Stimulated activated CD4-positive, alpha-beta T cell treated with anti-CD3 and anti-CD28 coated beads, Interleukin-4, amount 100 ng/mL, for 48 hours (primary cell): ENCODE measurements around the gene GJC3.
"Not testable (repeated sequence)": the region's sequence is repeated elsewhere in the genome, so short reads cannot be mapped to it uniquely, and the experiment has no call there.

Experiments
- DNase-seq, 2 donors: peaks; one replicate each; pipeline ENCODE4 v3.0.0-alpha.2; 2020; ENCODE audit warnings: low read depth in 2 of 2

The GJC3 gene, protein sequence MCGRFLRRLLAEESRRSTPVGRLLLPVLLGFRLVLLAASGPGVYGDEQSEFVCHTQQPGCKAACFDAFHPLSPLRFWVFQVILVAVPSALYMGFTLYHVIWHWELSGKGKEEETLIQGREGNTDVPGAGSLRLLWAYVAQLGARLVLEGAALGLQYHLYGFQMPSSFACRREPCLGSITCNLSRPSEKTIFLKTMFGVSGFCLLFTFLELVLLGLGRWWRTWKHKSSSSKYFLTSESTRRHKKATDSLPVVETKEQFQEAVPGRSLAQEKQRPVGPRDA

GRCh38 chr7:99928994-99929729 lies at the start of gene GJC3:
Gene GJC3, minus strand, starts transcription at chr7:99929620. Its CDS starts 0 bp downstream, at chr7:99929620.
- DNase-seq, result peak; percentile 12 to 14

GRCh38 chr7:99976626-99977025 lies 47.2 kb upstream of the GJC3 start:
- no peak for DNase-seq

DNA sequence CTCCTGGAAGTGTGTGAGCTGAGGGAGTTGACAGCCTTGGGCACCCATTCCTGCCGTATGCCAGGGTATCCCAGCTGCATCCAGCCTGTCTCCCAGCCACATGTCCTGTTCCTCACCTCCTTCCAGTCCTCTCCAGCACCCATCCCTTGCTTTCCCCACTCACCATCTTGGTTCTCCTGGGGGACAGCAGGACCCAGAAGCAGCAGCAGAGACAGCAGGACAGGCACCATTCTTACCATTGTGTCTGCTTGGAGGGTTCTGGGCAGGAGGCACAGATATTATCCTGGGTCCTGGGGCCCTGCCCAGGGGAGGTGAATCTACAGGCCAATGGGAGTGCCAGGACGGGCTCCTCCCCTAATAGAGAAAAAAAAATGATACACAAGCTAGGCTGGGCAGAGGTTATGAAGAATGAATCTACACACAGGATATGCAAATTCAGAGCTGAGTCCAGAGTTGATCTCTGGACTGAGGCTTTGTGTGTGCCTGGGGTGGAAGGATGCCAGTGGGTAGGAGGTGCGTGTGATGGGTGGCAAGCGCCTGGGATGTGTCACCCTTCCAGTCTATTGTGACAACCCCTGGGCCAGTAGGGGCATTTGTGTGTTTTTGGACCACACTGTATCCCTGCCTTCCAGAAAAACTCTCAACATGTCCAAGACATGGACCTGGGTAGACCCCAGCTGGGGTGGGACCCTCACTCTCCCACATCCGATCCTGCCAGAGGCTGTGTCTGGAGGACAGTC lies 46.5 kb upstream of the GJC3 start, which contains the start of gene AZGP1:
AZGP1 (minus strand) TSS at position 250 of the 740 bp plus-strand sequence; CDS start at position 239, 11 bp downstream.
- DNase-seq, result no peak

DNA sequence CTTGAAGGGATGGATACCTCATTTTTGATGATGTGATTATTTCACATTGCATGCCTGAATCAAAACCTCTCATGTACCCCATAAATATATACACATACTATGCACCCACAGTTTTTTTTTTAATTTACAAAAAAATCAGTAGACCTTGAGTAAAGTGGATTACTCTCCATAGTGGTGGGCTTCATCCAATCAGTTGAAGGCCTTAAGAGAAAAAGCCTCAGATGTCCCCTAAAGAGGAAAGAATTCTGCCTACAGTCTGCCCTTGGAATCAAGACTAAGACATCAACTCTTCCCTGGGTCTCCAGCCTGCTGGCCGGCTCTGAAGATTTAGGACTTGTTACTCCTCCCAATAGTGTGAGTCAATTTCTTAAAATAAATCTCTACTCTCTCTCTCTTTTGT lies 45.3 kb upstream of the GJC3 start:
- DNase-seq, result no peak

DNA sequence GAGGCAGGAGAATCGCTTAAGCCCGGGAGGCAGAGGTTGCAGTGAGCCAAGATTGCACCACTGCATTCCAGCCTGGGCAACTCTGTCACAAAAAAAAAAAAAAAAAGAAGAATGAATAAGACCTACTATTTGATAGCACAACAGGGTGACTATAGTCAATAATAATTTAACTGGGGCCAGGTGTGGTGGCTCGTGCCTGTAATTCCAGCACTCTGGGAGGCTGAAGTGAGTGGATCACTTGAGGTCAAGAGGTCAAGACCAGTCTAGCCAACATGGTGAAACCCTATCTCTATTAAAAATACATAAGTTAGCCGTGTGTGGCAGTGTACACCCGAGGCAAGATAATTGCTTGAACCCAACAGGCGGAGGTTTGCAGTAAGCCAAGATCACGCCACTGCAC lies 44.4 kb upstream of the GJC3 start:
- not testable (repeated sequence) for DNase-seq

DNA sequence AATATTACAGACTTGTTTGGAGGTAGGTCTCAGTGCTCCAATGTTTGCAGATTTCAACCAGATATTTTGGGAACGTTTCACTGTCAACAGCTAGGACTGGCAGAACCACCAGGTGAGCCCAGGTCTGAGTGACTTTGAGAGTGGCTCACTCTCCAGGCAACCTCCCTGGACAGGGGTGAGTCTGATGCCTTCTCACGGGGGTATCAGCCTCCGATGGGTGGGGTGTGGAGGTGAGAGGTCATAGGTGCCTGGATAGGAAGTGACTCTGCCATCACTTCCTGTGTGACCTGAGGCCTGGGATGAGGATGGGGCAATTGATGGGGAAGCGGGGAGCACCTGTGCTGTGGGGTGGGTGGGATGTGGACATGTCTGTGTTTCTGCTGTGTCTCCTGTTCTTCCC lies 41.8 kb upstream of the GJC3 start:
- no peak for DNase-seq

- not testable (repeated sequence) for DNase-seq
Observed at GRCh38 chr7:99969813-99970212, 40.4 kb upstream of the GJC3 start.

GRCh38 chr7:99969298-99969697 lies 39.9 kb upstream of the GJC3 start:
- DNase-seq, result no peak

DNA sequence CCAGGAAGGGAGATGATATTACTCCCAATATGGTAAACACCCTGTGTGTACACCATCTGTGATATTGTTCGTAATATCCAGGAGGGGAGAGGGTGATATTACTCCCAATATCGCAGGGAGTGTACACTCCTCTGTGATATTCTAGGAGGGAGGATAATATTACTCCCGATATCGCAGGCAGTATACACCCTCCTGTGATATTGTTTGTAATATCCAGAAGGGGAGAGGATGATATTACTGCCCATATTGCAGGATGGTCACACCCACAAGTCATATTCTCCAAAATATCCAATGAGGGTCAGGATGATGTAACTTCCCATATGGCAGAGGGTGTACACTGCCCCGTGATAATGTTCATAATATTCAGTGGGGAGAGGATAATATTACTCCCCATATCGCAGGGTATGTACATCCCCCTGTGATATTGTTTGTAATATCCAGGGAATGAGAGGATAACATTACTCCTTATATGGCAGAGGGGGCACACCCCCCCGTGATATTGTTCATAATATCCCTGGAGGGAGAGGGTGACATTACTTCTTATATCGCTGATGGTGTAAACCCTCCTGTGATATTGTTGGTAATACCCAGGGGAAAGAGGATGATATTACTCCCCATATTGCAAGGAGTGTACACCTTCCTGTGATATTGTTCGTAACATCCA lies 29.3 kb upstream of the GJC3 start:
- no peak for DNase-seq

DNA sequence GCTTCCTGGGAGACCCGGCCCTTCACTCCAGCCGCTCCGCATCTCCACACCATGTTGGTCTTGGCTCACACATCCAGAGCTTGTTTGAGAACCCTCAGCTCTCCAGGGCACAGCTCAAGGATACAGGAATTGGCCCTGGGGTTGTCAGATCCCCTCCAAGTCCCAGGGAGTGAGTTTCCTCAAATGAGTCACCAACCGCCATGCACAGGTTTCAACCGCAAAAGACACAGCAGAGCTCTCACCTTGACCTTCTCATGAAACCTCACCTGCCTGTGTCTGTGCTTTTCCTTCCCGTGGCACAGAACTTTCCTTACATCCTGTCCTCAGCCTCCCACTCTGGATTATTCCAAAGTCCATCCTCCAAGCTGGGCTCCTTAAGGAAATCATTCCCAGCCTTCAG lies 25.8 kb upstream of the GJC3 start:
- no peak for DNase-seq

DNA sequence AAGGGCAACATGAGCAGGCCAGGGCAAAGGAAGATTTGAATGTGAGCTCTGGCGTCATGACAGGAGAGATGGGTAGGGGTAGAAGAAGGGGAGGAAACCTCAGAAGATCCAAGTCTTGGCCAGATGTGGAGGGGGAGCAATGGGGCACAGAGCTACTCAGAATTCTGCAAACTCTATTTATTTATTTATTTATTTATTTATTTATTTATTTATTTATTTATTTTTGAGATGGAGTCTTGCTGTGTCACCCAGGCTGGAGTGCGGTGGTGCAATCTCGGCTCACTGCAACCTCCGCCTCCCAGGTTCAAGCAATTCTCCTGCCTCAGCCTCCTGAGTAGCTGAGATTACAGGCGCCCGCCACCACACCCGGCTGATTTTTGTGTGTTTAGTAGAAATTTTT lies 25.2 kb upstream of the GJC3 start:
- not testable (repeated sequence) for DNase-seq

DNA sequence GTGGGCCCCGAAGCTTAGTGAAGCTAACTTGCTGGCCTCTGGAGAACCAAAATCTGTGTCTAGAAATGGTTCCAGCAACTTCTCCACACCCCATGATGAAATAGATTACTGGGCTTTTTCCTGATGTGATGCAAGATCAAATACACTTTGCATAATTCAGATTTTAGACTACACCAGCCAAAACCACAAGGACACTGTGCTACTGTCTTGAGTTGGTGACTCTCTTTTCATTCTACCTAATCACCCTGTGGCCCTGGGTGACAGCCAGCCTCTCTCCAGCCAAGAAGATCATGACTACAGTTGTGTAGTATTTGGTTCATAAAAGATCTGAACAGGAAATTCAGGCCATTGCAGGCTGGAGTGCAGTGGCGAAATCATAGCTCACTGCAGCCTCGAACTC lies 24.2 kb upstream of the GJC3 start:
- DNase-seq, result no peak

DNA sequence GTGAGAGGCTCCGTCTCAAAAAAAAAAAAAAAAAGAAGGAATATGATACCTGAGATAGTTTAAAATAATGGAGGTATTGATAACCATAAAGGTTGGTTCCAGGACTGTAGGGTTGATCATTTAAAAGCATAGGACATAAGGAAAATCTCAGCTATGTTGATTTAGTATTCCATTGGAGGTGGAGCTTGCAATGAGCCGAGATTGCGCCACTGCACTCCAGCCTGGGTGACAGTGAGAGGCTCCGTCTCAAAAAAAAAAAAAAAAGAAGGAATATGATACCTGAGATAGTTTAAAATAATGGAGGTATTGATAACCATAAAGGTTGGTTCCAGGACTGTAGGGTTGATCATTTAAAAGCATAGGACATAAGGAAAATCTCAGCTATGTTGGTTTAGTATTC lies 23.2 kb upstream of the GJC3 start:
- not testable (repeated sequence) for DNase-seq

GRCh38 chr7:99950819-99951218 lies 21.4 kb upstream of the GJC3 start:
- not testable (repeated sequence) for DNase-seq

- no peak for DNase-seq
Observed at GRCh38 chr7:99949645-99950228, 20.3 kb upstream of the GJC3 start.

DNA sequence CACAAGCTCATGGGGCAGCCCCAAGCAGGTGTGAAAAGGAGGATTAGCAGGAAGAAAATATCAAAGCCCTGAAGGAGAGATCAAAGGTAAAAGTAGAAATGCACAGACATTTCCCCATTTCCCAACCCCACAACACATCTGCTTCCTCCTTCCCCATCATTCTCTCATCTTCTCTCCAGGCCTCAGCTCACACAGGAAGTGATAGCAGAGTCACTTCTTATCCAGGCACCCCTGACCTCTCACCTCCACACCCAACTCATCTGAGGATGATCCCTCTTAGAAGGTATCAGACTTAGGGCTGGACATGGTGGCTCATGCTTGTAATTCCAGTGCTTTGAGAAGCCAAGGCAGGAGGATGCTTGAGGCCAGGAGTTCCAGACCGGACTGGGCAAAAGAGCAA lies 18.2 kb upstream of the GJC3 start:
- no peak for DNase-seq

GRCh38 chr7:99944497-99945070 lies 15.2 kb upstream of the GJC3 start:
- no peak for DNase-seq

GRCh38 chr7:99943641-99944496 lies 14.4 kb upstream of the GJC3 start:
- DNase-seq, result no peak

DNA sequence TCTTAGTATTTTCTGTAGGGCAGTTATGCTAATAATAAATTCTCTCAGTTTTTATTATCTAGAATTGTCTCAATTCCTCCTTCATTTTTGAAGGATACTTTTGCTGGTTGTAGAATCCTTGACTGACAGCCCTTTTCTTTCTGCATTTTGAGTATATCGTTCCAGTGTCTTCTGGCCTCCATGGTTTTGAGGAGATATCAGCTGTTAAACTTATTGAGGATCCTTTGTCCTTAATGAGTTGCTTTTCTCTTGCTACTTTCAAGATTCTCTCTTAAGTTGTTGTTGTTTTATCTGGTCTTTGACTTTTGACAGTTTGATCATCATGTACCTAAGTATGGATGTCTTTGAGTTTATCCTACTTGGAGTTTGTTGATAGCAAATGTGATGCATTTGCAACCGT lies 8.9 kb upstream of the GJC3 start:
- no peak for DNase-seq

- not testable (repeated sequence) for DNase-seq
Observed at GRCh38 chr7:99935009-99935408, 5.6 kb upstream of the GJC3 start.
